Liver (tissue), 3 donors: Measurements from ENCODE around the gene TBCCD1.

Experiments
- ATF3 ChIP-seq: IDR thresholded peaks from 2 replicates; pipeline ENCODE4 v1.6.1; 2016; ENCODE audit warnings: antibody characterized with exemption
- CTCF ChIP-seq: fragments of 150-350 bp; IDR thresholded peaks from 2 replicates; pipeline ENCODE4 v1.5.1; 2017; ENCODE audit warnings: improper control_type of control experiment, low read depth, low read length; ENCODE audit not compliant: missing input control
- MAX ChIP-seq: IDR thresholded peaks from 2 replicates; pipeline ENCODE4 v1.6.1; 2016; ENCODE audit warnings: antibody characterized with exemption
- SP1 ChIP-seq: IDR thresholded peaks from 2 replicates; pipeline ENCODE4 v1.6.1; 2018; ENCODE audit warnings: antibody characterized with exemption, mild to moderate bottlenecking
- TF ChIP-seq, protein P1 (sequence below): IDR thresholded peaks from 2 replicates; pipeline ENCODE4 v1.6.1; 2016; ENCODE audit warnings: antibody characterized with exemption
- TF ChIP-seq, protein P2 (sequence below): IDR thresholded peaks from 2 replicates; pipeline ENCODE4 v1.6.1; 2016; ENCODE audit warnings: antibody characterized with exemption, mild to moderate bottlenecking
- donor health status: healthy.
- donor health status: healthy.

DNA sequence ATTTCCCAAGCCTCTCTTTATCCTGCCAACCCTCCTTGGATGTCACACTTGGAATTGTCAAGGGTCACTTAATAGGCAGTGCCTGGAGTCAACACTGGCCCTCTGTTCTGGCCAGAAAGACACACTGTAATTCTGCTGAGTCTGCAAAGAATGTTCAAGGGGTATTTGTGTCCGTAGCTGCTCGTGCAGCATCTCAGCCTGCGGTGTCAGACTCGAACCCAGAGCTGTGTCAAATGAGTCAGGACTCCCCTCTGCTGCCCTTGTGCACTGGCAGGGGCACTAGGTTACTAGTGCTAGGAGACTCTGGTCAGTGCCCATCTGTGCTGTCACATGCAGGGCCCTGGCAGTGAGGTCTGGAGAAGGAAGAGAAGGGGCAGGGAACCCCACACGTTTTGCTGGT is 44.9 kb upstream of the TBCCD1 start:
- TF ChIP-seq SP1 (no peak), ATF3 (no peak), CTCF (no peak), MAX (no peak)
- TF ChIP-seq, protein P1, sequence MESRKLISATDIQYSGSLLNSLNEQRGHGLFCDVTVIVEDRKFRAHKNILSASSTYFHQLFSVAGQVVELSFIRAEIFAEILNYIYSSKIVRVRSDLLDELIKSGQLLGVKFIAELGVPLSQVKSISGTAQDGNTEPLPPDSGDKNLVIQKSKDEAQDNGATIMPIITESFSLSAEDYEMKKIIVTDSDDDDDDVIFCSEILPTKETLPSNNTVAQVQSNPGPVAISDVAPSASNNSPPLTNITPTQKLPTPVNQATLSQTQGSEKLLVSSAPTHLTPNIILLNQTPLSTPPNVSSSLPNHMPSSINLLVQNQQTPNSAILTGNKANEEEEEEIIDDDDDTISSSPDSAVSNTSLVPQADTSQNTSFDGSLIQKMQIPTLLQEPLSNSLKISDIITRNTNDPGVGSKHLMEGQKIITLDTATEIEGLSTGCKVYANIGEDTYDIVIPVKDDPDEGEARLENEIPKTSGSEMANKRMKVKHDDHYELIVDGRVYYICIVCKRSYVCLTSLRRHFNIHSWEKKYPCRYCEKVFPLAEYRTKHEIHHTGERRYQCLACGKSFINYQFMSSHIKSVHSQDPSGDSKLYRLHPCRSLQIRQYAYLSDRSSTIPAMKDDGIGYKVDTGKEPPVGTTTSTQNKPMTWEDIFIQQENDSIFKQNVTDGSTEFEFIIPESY: no peak
- TF ChIP-seq, protein P2, sequence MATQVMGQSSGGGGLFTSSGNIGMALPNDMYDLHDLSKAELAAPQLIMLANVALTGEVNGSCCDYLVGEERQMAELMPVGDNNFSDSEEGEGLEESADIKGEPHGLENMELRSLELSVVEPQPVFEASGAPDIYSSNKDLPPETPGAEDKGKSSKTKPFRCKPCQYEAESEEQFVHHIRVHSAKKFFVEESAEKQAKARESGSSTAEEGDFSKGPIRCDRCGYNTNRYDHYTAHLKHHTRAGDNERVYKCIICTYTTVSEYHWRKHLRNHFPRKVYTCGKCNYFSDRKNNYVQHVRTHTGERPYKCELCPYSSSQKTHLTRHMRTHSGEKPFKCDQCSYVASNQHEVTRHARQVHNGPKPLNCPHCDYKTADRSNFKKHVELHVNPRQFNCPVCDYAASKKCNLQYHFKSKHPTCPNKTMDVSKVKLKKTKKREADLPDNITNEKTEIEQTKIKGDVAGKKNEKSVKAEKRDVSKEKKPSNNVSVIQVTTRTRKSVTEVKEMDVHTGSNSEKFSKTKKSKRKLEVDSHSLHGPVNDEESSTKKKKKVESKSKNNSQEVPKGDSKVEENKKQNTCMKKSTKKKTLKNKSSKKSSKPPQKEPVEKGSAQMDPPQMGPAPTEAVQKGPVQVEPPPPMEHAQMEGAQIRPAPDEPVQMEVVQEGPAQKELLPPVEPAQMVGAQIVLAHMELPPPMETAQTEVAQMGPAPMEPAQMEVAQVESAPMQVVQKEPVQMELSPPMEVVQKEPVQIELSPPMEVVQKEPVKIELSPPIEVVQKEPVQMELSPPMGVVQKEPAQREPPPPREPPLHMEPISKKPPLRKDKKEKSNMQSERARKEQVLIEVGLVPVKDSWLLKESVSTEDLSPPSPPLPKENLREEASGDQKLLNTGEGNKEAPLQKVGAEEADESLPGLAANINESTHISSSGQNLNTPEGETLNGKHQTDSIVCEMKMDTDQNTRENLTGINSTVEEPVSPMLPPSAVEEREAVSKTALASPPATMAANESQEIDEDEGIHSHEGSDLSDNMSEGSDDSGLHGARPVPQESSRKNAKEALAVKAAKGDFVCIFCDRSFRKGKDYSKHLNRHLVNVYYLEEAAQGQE: no peak
